ENCODE results near the gene BOC. TPM values are rescaled to one million over a fixed set of nuclear protein-coding genes. Genes with fewer than 3 reads are reported as not detected.

The BOC gene
- total and polyA plus RNA-seq, 8 donors = 6.0 to 34.8 (median 27.4) TPM

GRCh38 chr3:113194823-113195401, 16.4 kb upstream of the BOC start:
- intact Hi-C loops (cut with DNase I) = no loop called here
- Histone ChIP-seq H3K27me3 (no peaks in the 10 kb centered on the region), H3K36me3 (no peaks in the 10 kb centered on the region), H3K9me3 (no peaks in the 10 kb centered on the region), H3K27ac (no peak overlapping the region), H3K4me1 (no peaks in the 10 kb centered on the region), H3K4me3 (no peak overlapping the region)
- DNase-seq (no peak), ATAC-seq (no peak)
- TF ChIP-seq CTCF (IDR thresholded peaks at IDR 0.05) = no peak

DNA sequence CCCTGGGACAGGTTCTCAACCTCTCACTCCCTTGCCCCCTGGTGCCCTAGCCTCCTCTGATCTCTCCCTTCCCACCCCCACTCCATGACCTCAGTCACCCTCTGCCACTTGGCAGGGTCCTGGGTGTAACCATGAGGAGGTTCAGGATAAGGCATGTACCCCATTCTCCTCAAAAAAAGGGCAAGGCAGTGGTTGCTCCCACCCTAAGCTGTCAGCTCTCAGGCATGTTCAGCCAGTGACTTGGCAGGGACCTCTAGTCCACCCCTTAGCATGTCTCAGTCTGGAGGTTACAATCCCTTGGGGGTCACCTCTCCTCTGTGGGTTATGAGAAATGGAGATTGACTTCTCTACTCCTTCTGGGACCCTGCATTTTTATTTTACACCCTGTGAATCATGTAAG, 11.0 kb upstream of the BOC start:
- Histone ChIP-seq H3K4me1 (no peaks in the 10 kb centered on the region), H3K27me3 (no peaks in the 10 kb centered on the region), H3K9me3 (no peaks in the 10 kb centered on the region), H3K36me3 (no peaks in the 10 kb centered on the region), H3K4me3 (no peak overlapping the region), H3K27ac (no peak overlapping the region)
- no peak for TF ChIP-seq CTCF (IDR thresholded peaks at IDR 0.05)
- DNase-seq = no peak
- no peak for ATAC-seq
- intact Hi-C loops (cut with DNase I) = no loop called here

GRCh38 chr3:113200946-113201345, 10.4 kb upstream of the BOC start:
- TF ChIP-seq CTCF (IDR thresholded peaks at IDR 0.05) = no peak
- intact Hi-C loops (cut with DNase I) = no loop called here
- no peaks in the 10 kb centered on the region for H3K4me1 ChIP-seq

DNA sequence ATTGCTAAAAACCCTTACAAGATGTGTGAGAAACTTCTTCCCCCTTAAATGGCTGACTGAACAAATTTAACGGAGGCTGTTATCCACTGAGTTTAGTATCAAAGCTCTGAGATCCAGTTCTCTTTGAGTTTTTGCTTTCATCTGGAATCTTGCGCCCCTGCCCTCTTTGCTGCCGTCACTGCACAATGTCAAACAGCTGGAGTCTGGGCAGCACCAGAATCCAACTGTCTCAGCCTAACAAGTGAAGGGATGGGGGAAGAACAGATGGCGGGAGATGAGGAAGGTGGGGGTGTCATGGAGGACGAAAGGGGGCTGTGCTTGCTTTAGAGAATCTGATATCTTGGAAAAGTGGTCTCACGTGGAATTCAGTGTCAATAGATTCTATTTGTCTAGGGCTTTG, 7.0 kb upstream of the BOC start:
- Histone ChIP-seq H3K27ac (no peak overlapping the region), H3K9me3 (no peaks in the 10 kb centered on the region), H3K4me1 (no peaks in the 10 kb centered on the region), H3K27me3 (peaks cover 0 to 12% of the 10 kb centered on the region in 2 donors), H3K36me3 (no peaks in the 10 kb centered on the region), H3K4me3 (no peak overlapping the region)
- ATAC-seq (no peak), DNase-seq (no peak)
- intact Hi-C loops (cut with DNase I) = no loop called here
- TF ChIP-seq CTCF (IDR thresholded peaks at IDR 0.05) = no peak

More at GRCh38 chr3:113200946-113201345, 10.4 kb upstream of the BOC start:
- Histone ChIP-seq H3K36me3 (no peaks in the 10 kb centered on the region), H3K27me3 (no peaks in the 10 kb centered on the region), H3K4me3 (no peak overlapping the region), H3K9me3 (no peaks in the 10 kb centered on the region), H3K27ac (no peak overlapping the region)
- DNase-seq (no peak), ATAC-seq (no peak)

- Histone ChIP-seq H3K4me1 (no peaks in the 10 kb centered on the region), H3K9me3 (no peaks in the 10 kb centered on the region), H3K4me3 (no peak overlapping the region), H3K36me3 (no peaks in the 10 kb centered on the region), H3K27me3 (peaks cover 0 to 22% of the 10 kb centered on the region in 2 donors), H3K27ac (no peak overlapping the region)
- no peak for TF ChIP-seq CTCF (IDR thresholded peaks at IDR 0.05)
- DNase-seq (no peak), ATAC-seq (no peak)
- intact Hi-C loops (cut with DNase I) = no loop called here
Observed at GRCh38 chr3:113205481-113205880, 5.9 kb upstream of the BOC start.

Measured in left lung (tissue), 10 donors.